ENCODE data around the gene TWIST2. TPM values are rescaled to one million over a fixed set of nuclear protein-coding genes. Genes with fewer than 3 reads are reported as not detected.

The TWIST2 gene
- total RNA-seq, 1 experiment from 2014 or later, result 0.22 TPM

DNA sequence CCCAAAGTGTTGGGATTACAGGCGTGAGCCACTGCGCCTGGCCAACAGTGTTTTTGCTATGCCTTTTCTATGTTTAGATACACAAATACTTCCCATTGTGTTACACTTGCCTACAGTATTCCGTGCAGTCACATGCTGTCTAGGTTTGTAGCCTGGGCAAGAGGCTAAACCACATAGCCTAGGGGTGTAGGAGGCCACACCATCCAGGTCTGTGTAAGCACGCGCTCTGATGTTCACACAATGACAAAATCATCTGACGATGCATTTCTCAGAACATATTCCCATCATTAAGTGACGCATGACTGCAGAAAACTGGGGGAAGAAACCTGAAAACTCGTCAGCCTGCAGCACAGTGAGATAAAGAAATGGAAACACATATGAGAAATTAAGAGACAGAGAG lies 46.1 kb upstream of the TWIST2 start:
- no peak overlapping the region for H3K4ac ChIP-seq (ENCODE audit: low read depth, low read length)
- H3K9me3 ChIP-seq (ENCODE audit: control insufficient read depth, low read depth, low read length), result no peaks in the 10 kb centered on the region
- DNase-seq, result peak; percentile 5
- no peak overlapping the region for H2BK15ac ChIP-seq (ENCODE audit: low read depth, low read length)
- H3K79me2 ChIP-seq (ENCODE audit: insufficient read depth, low read length), result no peaks in the 10 kb centered on the region
- H2BK120ac ChIP-seq (ENCODE audit: low read depth, low read length, poor library complexity, severe bottlenecking), result no peak overlapping the region
- Mint-ChIP-seq H3K27me3 (ENCODE audit: low read depth) (peaks cover 49% of the 10 kb centered on the region), H3K36me3 (ENCODE audit: insufficient read depth in 1 of 3, low read depth in 3 of 3) (no peaks in the 10 kb centered on the region), H3K4me1 (no peaks in the 10 kb centered on the region), H3K9me3 (peaks cover 0 to 3% of the 10 kb centered on the region in 2 experiments; a peak in 1 of 5 replicates), H3K27ac (no peak overlapping the region), H3K4me3 (no peak overlapping the region)
- H3K4me2 ChIP-seq (ENCODE audit: insufficient read depth, insufficient read length, low read length), result no peak overlapping the region
- H3K27me3 ChIP-seq (ENCODE audit: insufficient read depth, low read length), result no peaks in the 10 kb centered on the region
- no CpG with 5 or more reads among the region's 8 CpGs for WGBS (ENCODE audit: extremely low coverage, insufficient read length, low lambda C conversion rate)
- no peak overlapping the region for H3K27ac ChIP-seq (ENCODE audit: insufficient read length, low read depth, low read length)
- no peaks in the 10 kb centered on the region for H4K20me1 ChIP-seq (ENCODE audit: control insufficient read depth, insufficient read depth, insufficient read length)
- H3K9ac ChIP-seq (ENCODE audit: extremely low read depth, insufficient read length, low read length), result no peak overlapping the region
- no peak for TF ChIP-seq CTCF (conservative IDR thresholded peaks at IDR 0.05)
- no peak overlapping the region for H4K91ac ChIP-seq (ENCODE audit: insufficient read length, low read depth, low read length)
- no peaks in the 10 kb centered on the region for H3K79me1 ChIP-seq (ENCODE audit: insufficient read depth, low read depth, low read length, poor library complexity, severe bottlenecking)
- no peak overlapping the region for H3T11ph ChIP-seq (ENCODE audit: low read length)
- no peak overlapping the region for H2BK5ac ChIP-seq (ENCODE audit: insufficient read length, low read length)
- H3K14ac ChIP-seq (ENCODE audit: insufficient read depth, low read length), result no peak overlapping the region
- H3K18ac ChIP-seq (ENCODE audit: insufficient read length, low read depth, low read length), result no peak overlapping the region
- H3K4me1 ChIP-seq (ENCODE audit: insufficient read depth, low read length), result no peaks in the 10 kb centered on the region
- H2AK5ac ChIP-seq (ENCODE audit: insufficient read length, low read length), result no peak overlapping the region
- H2BK20ac ChIP-seq (ENCODE audit: low read depth, low read length, poor library complexity, severe bottlenecking), result no peak overlapping the region
- H3K23ac ChIP-seq (ENCODE audit: insufficient read length, low read depth, low read length), result no peak overlapping the region
- H2BK12ac ChIP-seq (ENCODE audit: insufficient read length, low read depth, low read length), result no peak overlapping the region
- H3K23me2 ChIP-seq (ENCODE audit: insufficient read length, low read depth, low read length, poor library complexity, severe bottlenecking), result no peaks in the 10 kb centered on the region
- no peak overlapping the region for H3K56ac ChIP-seq (ENCODE audit: insufficient read length, low read depth, low read length)
- no peak overlapping the region for H4K5ac ChIP-seq (ENCODE audit: insufficient read length, low read depth, low read length)
- H4K8ac ChIP-seq (replicated peaks; ENCODE audit: insufficient read length, low read depth, low read length), result no peak overlapping the region
- no peak overlapping the region for H2AFZ ChIP-seq (ENCODE audit: low read length)

Measured in H9 (cell line).